ENCODE measurements around the gene KAZN. TPM values are rescaled to one million over a fixed set of nuclear protein-coding genes. Genes with fewer than 3 reads are reported as not detected.

KAZN gene
- total and polyA plus RNA-seq, 9 donors: 10.1 to 56.4 (median 27.9) TPM

- Histone ChIP-seq H3K27me3 (no peaks in the 10 kb centered on the region), H3K4me3 (no peak overlapping the region), H3K27ac (no peak overlapping the region), H3K9me3 (no peaks in the 10 kb centered on the region), H3K4me1 (ENCODE audit: insufficient read depth) (no peaks in the 10 kb centered on the region), H3K36me3 (no peaks in the 10 kb centered on the region)
- WGBS, 3 donors: 92 to 96% (median 94%) methylated on average over 29 of the region's 29 CpGs
- intact Hi-C loops (cut with DNase I): no loop called here
- DNase-seq: no peak
- TF ChIP-seq POLR2A (IDR thresholded peaks at IDR 0.05): no peak
- no peak for TF ChIP-seq EP300 (IDR thresholded peaks at IDR 0.05)
- TF ChIP-seq CTCF (IDR thresholded peaks at IDR 0.05): no peak
Measured at GRCh38 chr1:15055736-15056415, 457.4 kb downstream of the KAZN start.

- H3K4me3 ChIP-seq: no peak overlapping the region
- no peak overlapping the region for H3K27ac ChIP-seq
- no peak for DNase-seq
- H3K9me3 ChIP-seq: no peaks in the 10 kb centered on the region
- no peak for TF ChIP-seq CTCF (IDR thresholded peaks at IDR 0.05)
- TF ChIP-seq EP300 (IDR thresholded peaks at IDR 0.05): no peak
- TF ChIP-seq POLR2A (IDR thresholded peaks at IDR 0.05): no peak
- H3K27me3 ChIP-seq: no peaks in the 10 kb centered on the region
- WGBS, 3 donors: 65 to 76% (median 73%) methylated on average over 4 of the region's 4 CpGs
- no peaks in the 10 kb centered on the region for H3K36me3 ChIP-seq
- intact Hi-C loops (cut with DNase I): no loop called here
- H3K4me1 ChIP-seq (ENCODE audit: insufficient read depth): no peaks in the 10 kb centered on the region
Measured at GRCh38 chr1:15056515-15057285, 458.2 kb downstream of the KAZN start.

- 78 to 87% (median 82%) methylated on average over 5 of the region's 5 CpGs for WGBS, 3 donors
- H3K36me3 ChIP-seq: no peaks in the 10 kb centered on the region
- DNase-seq: no peak
- no peak overlapping the region for H3K27ac ChIP-seq
- H3K4me1 ChIP-seq (ENCODE audit: insufficient read depth): no peaks in the 10 kb centered on the region
- intact Hi-C loops (cut with DNase I): no loop called here
- no peaks in the 10 kb centered on the region for H3K9me3 ChIP-seq
- TF ChIP-seq POLR2A (IDR thresholded peaks at IDR 0.05) (no peak), CTCF (IDR thresholded peaks at IDR 0.05) (no peak), EP300 (IDR thresholded peaks at IDR 0.05) (no peak)
- no peak overlapping the region for H3K4me3 ChIP-seq
- no peaks in the 10 kb centered on the region for H3K27me3 ChIP-seq
Measured at GRCh38 chr1:15057834-15058233, 459.3 kb downstream of the KAZN start.

- Histone ChIP-seq H3K9me3 (no peaks in the 10 kb centered on the region), H3K27me3 (no peaks in the 10 kb centered on the region), H3K4me3 (no peak overlapping the region), H3K36me3 (no peaks in the 10 kb centered on the region), H3K4me1 (ENCODE audit: insufficient read depth) (no peaks in the 10 kb centered on the region), H3K27ac (no peak overlapping the region)
- TF ChIP-seq POLR2A (IDR thresholded peaks at IDR 0.05) (no peak), CTCF (IDR thresholded peaks at IDR 0.05) (no peak), EP300 (IDR thresholded peaks at IDR 0.05) (no peak)
- intact Hi-C loops (cut with DNase I): no loop called here
- 86 to 96% (median 94%) methylated on average over 2 of the region's 2 CpGs for WGBS, 3 donors
- no peak for DNase-seq
Measured at GRCh38 chr1:15058261-15058660, 459.8 kb downstream of the KAZN start.
